Stomach (tissue), 9 donors: Measurements from ENCODE around the gene C16orf54. TPM values are rescaled to one million over a fixed set of nuclear protein-coding genes. Genes with fewer than 3 reads are reported as not detected.
"Not testable (repeated sequence)": the region's sequence is repeated elsewhere in the genome, so short reads cannot be mapped to it uniquely, and the experiment has no call there.

Source experiments
- DNase-seq, 2 donors: peaks; one replicate each; pipeline versions ENCODE4 v3.0.0 to v3.0.0-alpha.2; 2013 to 2019
- H3K27ac ChIP-seq, 5 donors: fragments of 200-600 bp in 4 of 5; sonication (generic) in 4 of 5; one replicate each; pipeline ENCODE4 v1.5.1; 2013 to 2019; ENCODE audit warnings: mild to moderate bottlenecking in 1 of 5, moderate library complexity in 1 of 5
- H3K27me3 ChIP-seq, 3 donors: fragments of 200-600 bp; sonication (generic); one replicate each; pipeline ENCODE4 v1.5.1; 2017 to 2019; ENCODE audit warnings: mixed run types in 1 of 3
- H3K36me3 ChIP-seq, 4 donors: fragments of 200-600 bp; sonication (generic); 1 replicate in 3 of 4; 2 replicates in 1 of 4; pipeline ENCODE4 v1.5.1; 2016 to 2019
- H3K4me1 ChIP-seq, 4 donors: fragments of 200-600 bp; sonication (generic); one replicate each; pipeline ENCODE4 v1.5.1; 2016 to 2019
- H3K4me3 ChIP-seq, 4 donors: fragments of 200-600 bp; sonication (generic) in 3 of 4; one replicate each; pipeline ENCODE4 v1.5.1; 2016 to 2019; ENCODE audit warnings: mild to moderate bottlenecking in 1 of 4
- H3K9me3 ChIP-seq, 4 donors: fragments of 200-600 bp; sonication (generic); one replicate each; pipeline ENCODE4 v1.5.1; 2016 to 2019
- EP300 ChIP-seq: sonication (generic); formaldehyde crosslinking; IDR thresholded peaks from one replicate; pipeline ENCODE4 v1.6.1; 2017; ENCODE audit warnings: antibody characterized with exemption
- POLR2A ChIP-seq, 4 donors: fragments of 450-650 bp; IDR thresholded peaks; one replicate each; pipeline ENCODE4 v1.6.1; 2016; ENCODE audit warnings: antibody characterized with exemption in 4 of 4, control low read depth in 2 of 4, mild to moderate bottlenecking in 1 of 4, moderate library complexity in 1 of 4
- POLR2AphosphoS5 ChIP-seq, 3 donors: sonication (generic); formaldehyde crosslinking; IDR thresholded peaks; one replicate each; pipeline ENCODE4 v1.6.1; 2016; ENCODE audit warnings: antibody characterized with exemption in 3 of 3
- WGBS, 5 donors: extraction: QIAGEN DNeasy Blood & Tissue Kit in 3 of 5; methylation state at CpG; one replicate each; pipeline versions ENCODE4 v1.1.5 to v1.1.7; 2013 to 2018; 5-methylcytosine and 5-hydroxymethylcytosine counted together
- intact Hi-C: fragments of 100-400 bp; cut with DNase I; formaldehyde crosslinking; loops from one replicate; pipeline ENCODE4 v1.15.1; 2023; ENCODE audit warnings: low total_unique reads
- polyA plus RNA-seq, 3 donors: library from polyadenylated mRNA; stranded (reverse); fragments of 200-250 nt; gene quantifications; one replicate each; pipeline ENCODE4 v1.2.3, GENCODE V29; 2013
- total RNA-seq, 5 donors: library from RNA; depleted of rRNA; stranded (reverse); fragments of >200 nt; gene quantifications; one replicate each; pipeline versions ENCODE4 v1.1.0 to v1.2.3, GENCODE V29; 2014 to 2016
- TF ChIP-seq, protein P1 (sequence below), 7 experiments: fragments of 450-650 bp in 4 of 7; fragments of 200-600 bp in 3 of 7; sonication (generic) in 3 of 7; IDR thresholded peaks; one replicate each; pipeline ENCODE4 v1.5.1; 2016 to 2019; ENCODE audit warnings: antibody characterized with exemption in 7 of 7, control low read depth in 2 of 7, mild to moderate bottlenecking in 1 of 7
- donor health status: healthy with polysubstance abuse.
- donor health status: Bipolar disorder and iron deficiency.
- donor health status: healthy.

Gene C16orf54
- total and polyA plus RNA-seq, 8 donors = 0.37 to 3.5 (median 0.96) TPM; not detected in 2

DNA sequence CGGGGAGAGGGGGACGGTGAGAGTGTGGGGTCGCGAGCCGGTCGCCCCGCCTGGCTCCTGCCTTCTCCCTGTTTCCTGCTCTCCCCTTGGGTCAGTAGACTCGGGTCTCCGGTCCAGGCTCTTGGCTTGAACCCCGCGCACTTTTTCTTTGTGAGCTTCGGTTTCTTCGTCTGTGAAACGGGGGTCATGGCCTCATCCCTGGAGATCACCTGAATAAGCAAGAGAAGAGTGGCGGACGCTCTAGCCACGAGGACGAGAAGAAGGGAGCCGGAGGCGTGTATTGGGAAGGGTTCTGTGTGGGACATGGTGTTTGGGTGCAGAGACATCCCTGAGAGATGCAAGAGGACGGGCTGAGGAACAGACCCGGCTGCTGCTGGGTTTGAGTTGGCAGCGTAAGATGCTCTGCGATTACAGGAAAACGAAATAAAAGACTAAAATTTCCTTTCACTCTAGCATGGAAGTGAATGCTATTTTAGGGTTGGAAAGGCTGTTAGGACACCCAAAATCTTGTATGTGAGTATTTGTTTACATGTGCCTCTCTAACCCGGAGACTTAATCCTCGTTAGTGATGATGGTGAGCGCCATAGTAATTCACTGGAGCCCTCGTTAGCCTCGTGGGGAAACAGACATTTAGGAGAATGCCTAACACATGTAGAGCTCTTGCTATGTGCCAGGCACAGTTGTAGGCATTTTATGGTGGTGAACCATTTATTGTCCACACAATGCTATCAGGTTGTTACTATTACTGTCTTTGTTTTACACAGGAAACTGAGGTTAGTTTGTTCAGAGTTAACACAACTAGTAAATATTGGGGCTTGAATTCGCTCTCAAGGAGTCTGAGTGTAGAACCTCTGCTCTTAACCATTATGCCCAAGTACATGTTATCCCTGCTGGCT, 45.4 kb upstream of the C16orf54 start:
- no peaks in the 10 kb centered on the region for H3K9me3 ChIP-seq
- H3K4me1 ChIP-seq = peaks cover 4 to 31% (median 23%) of the 10 kb centered on the region in 4 donors
- peak overlapping the region; percentile 67 to 92 (median 84) for H3K4me3 ChIP-seq
- no peaks in the 10 kb centered on the region for H3K27me3 ChIP-seq
- 1 to 3% (median 2%) methylated on average over 21 to 31 of the region's 31 CpGs for WGBS, 5 donors
- DNase-seq = no peak
- H3K36me3 ChIP-seq = no peaks in the 10 kb centered on the region
- TF ChIP-seq, protein P1, sequence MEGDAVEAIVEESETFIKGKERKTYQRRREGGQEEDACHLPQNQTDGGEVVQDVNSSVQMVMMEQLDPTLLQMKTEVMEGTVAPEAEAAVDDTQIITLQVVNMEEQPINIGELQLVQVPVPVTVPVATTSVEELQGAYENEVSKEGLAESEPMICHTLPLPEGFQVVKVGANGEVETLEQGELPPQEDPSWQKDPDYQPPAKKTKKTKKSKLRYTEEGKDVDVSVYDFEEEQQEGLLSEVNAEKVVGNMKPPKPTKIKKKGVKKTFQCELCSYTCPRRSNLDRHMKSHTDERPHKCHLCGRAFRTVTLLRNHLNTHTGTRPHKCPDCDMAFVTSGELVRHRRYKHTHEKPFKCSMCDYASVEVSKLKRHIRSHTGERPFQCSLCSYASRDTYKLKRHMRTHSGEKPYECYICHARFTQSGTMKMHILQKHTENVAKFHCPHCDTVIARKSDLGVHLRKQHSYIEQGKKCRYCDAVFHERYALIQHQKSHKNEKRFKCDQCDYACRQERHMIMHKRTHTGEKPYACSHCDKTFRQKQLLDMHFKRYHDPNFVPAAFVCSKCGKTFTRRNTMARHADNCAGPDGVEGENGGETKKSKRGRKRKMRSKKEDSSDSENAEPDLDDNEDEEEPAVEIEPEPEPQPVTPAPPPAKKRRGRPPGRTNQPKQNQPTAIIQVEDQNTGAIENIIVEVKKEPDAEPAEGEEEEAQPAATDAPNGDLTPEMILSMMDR (IDR thresholded peaks at IDR 0.05) = no peak
- TF ChIP-seq POLR2A (IDR thresholded peaks at IDR 0.05) (no peak), POLR2AphosphoS5 (IDR thresholded peaks at IDR 0.05) (no peak), EP300 (no peak)
- H3K27ac ChIP-seq = peak overlapping the region; percentile 22 to 91 (median 90)
- intact Hi-C loops = no loop called here

DNA sequence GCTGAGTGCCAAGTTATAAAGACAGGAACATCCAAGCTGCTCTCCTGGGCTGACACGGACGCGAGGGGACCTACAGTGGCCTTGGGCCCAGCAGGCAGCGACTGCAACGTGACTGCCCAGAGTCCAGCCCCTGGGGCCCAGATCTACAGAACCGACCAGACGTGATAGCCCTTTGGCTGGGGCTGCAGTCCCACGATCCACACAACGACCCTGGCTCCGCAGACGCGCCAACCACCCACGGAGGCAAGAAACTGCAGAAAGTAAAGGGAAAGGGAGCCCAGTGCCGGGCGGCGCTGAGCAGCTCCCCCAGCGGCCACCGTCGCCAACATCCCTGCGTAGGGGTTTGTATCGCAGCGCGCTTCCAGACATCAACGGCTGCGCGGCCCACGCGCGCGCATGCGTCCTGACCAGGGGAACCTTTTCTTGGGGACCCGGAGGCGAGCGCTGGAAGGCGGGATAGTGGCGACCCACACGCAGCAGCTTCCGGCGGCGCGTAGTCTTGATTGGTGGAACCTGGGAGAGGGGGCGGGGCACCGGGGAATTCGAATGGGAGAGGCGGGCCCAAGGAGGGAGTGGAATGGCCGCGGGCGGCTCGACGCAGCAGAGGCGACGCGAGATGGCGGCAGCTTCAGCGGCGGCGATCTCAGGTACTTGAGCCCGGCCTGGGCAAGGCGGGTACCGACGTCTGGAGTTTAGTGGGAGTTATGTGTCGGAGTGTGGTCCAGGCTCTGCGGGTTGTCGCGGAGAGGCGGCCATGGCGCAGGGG, 44.6 kb upstream of the C16orf54 start, which contains the start of gene KIF22:
Gene KIF22, plus strand, starts transcription at position 569 of the 766 bp plus-strand sequence. Its CDS starts 9 bp downstream, at position 578.
- H3K27ac ChIP-seq = peak within 1 kb of the TSS; percentile 86 to 91 (median 90)
- TF ChIP-seq EP300 = no peak
- TF ChIP-seq POLR2AphosphoS5 (IDR thresholded peaks at IDR 0.05) = peak; percentile 74 to 97 (median 83)
- TF ChIP-seq POLR2A (IDR thresholded peaks at IDR 0.05) = no peak
- TF ChIP-seq, protein P1 (IDR thresholded peaks at IDR 0.05) = peak in 5 of 7 experiments; percentile 60 to 83 (median 67)
- H3K4me1 ChIP-seq = peaks cover 4 to 34% (median 25%) of the 10 kb centered on the region in 4 donors
- peak within 1 kb of the TSS; percentile 67 to 92 (median 84) for H3K4me3 ChIP-seq
- intact Hi-C loops = no loop called here
- no peaks in the 10 kb centered on the region for H3K27me3 ChIP-seq
- peak; percentile 100 for DNase-seq
- WGBS, 5 donors = 0 to 1% (median 0%) methylated on average over 56 to 67 of the region's 67 CpGs
- H3K36me3 ChIP-seq = no peaks in the 10 kb centered on the region
- H3K9me3 ChIP-seq = no peaks in the 10 kb centered on the region

DNA sequence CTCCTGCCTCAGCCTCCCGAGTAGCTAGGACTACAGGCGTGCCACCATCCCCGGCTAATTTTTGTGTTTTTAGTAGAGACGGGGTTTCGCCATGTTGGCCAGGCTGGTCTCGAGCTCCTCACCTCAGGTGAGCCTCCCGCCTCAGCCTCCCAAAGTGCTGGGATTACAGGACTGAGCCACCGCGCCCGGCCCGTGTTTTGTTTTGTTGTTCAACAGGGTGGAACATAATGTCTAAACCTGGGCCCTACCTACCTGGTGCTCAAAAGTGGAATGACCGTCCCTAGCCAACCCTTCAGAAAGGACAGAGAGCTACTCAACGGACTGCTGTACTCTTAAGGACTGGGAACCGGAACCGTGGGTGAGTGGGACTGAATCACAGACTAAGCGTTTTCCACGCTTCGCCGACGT, 44.0 kb upstream of the C16orf54 start:
- Histone ChIP-seq H3K4me1 (peaks cover 4 to 40% (median 31%) of the 10 kb centered on the region in 4 donors), H3K9me3 (no peaks in the 10 kb centered on the region), H3K4me3 (peak overlapping the region; percentile 67 to 92 (median 84)), H3K36me3 (no peaks in the 10 kb centered on the region), H3K27me3 (no peaks in the 10 kb centered on the region), H3K27ac (peak overlapping the region; percentile 86 to 91 (median 90))
- no peak for DNase-seq
- TF ChIP-seq EP300 = no peak
- no peak for TF ChIP-seq POLR2A (IDR thresholded peaks at IDR 0.05)
- TF ChIP-seq, protein P1 (IDR thresholded peaks at IDR 0.05) = no peak
- TF ChIP-seq POLR2AphosphoS5 (IDR thresholded peaks at IDR 0.05) = no peak
- intact Hi-C loops = no loop called here
- WGBS, 5 donors = 60 to 77% (median 66%) methylated on average over 15 to 20 of the region's 20 CpGs

DNA sequence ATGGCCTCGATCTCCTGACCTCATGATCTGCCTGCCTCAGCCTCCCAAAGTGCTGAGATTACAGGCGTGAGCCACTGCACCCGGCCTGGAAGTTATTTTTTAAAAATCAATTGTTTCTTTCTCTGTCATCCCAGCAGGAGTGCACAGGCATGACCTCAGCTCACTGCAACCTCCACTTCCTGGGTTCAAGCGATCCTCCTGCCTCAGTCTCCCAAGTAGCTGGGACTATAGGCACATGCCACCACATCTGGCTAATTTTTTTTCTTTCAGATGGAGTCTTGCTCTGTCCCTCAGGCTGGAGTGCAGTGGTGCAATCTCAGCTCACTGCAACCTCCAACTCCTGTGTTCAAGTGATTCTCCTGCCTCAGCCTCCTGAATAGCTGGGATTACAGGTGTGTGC, 41.4 kb upstream of the C16orf54 start:
- H3K4me1 ChIP-seq = peaks cover 4 to 35% (median 30%) of the 10 kb centered on the region in 4 donors
- H3K4me3 ChIP-seq, intact Hi-C loops, H3K27ac ChIP-seq, DNase-seq, H3K9me3 ChIP-seq, H3K36me3 ChIP-seq, H3K27me3 ChIP-seq: not testable (repeated sequence)
- WGBS, 5 donors = 84 to 89% (median 87%) methylated on average over 4 of the region's 4 CpGs
